Lower leg skin (tissue), 4 donors: Measurements from ENCODE around the gene IQSEC3. TPM values are rescaled to one million over a fixed set of nuclear protein-coding genes. Genes with fewer than 3 reads are reported as not detected.
A peak's percentile ranks its signal among the peaks of the same experiment; 100 is the strongest.
"Not testable (repeated sequence)": the region's sequence is repeated elsewhere in the genome, so short reads cannot be mapped to it uniquely, and the experiment has no call there.

Experiments used
- DNase-seq, 2 donors: peaks; one replicate each; pipeline ENCODE4 v3.0.0-alpha.2; 2019; ENCODE audit warnings: low spot score in 2 of 2
- H3K4me3 ChIP-seq: fragments of 200-600 bp; sonication (generic); 2 replicates; pipeline ENCODE4 v1.5.1; 2017; ENCODE audit warnings: mild to moderate bottlenecking, low read depth; ENCODE audit not compliant: poor library complexity, severe bottlenecking
- CTCF ChIP-seq, 3 donors: fragments of 450-650 bp; IDR thresholded peaks; one replicate each; pipeline ENCODE4 v1.5.1; 2016; ENCODE audit warnings: antibody characterized with exemption in 3 of 3, mild to moderate bottlenecking in 3 of 3, moderate library complexity in 2 of 3
- POLR2A ChIP-seq, 2 donors: fragments of 450-650 bp; IDR thresholded peaks; one replicate each; pipeline ENCODE4 v1.6.1; 2016 to 2017; ENCODE audit warnings: antibody characterized with exemption in 2 of 2, mild to moderate bottlenecking in 1 of 2, moderate library complexity in 1 of 2
- WGBS, 2 donors: methylation state at CpG; one replicate each; pipeline ENCODE4 v1.1.5; 2018; 5-methylcytosine and 5-hydroxymethylcytosine counted together
- intact Hi-C: fragments of 100-400 bp; cut with DNase I; formaldehyde crosslinking; loops from one replicate; pipeline ENCODE4 v1.15.0; 2023; ENCODE audit warnings: low total_unique reads
- total RNA-seq, 4 donors: library from RNA; depleted of rRNA; stranded (reverse); fragments of >200 nt; gene quantifications; one replicate each; pipeline ENCODE4 v1.1.0, GENCODE V29; 2016

IQSEC3 gene
- total RNA-seq, 4 donors from 2014 or later = 0.04 to 0.10 (median 0.05) TPM; not detected in 1

GRCh38 chr12:53735-54730 lies 12.5 kb upstream of the IQSEC3 start:
- no peak for TF ChIP-seq CTCF (IDR thresholded peaks at IDR 0.05)
- no peak for TF ChIP-seq POLR2A (IDR thresholded peaks at IDR 0.05)
- WGBS, 2 donors = 37 to 40% methylated on average over 4 of the region's 4 CpGs
- intact Hi-C loops = no loop called here
- no peak overlapping the region for H3K4me3 ChIP-seq
- no peak for DNase-seq

- 61 to 64% methylated on average over 13 of the region's 13 CpGs for WGBS, 2 donors
- H3K4me3 ChIP-seq = no peak overlapping the region
- intact Hi-C loops = no loop called here
- no peak for DNase-seq
- TF ChIP-seq CTCF (IDR thresholded peaks at IDR 0.05) (no peak), POLR2A (IDR thresholded peaks at IDR 0.05) (no peak)
Measured at GRCh38 chr12:54750-55535, 11.6 kb upstream of the IQSEC3 start.

- no peak for TF ChIP-seq CTCF (IDR thresholded peaks at IDR 0.05)
- no peak for TF ChIP-seq POLR2A (IDR thresholded peaks at IDR 0.05)
- WGBS, 2 donors = 64 to 66% methylated on average over 7 of the region's 7 CpGs
- no peak for DNase-seq
- intact Hi-C loops = no loop called here
- H3K4me3 ChIP-seq = no peak overlapping the region
Measured at GRCh38 chr12:56683-57346, 9.8 kb upstream of the IQSEC3 start.

- intact Hi-C loops = no loop called here
- WGBS, 2 donors = 77 to 79% methylated on average over 7 of the region's 7 CpGs
- H3K4me3 ChIP-seq = no peak overlapping the region
- no peak for DNase-seq
- TF ChIP-seq POLR2A (IDR thresholded peaks at IDR 0.05) (no peak), CTCF (IDR thresholded peaks at IDR 0.05) (no peak)
Measured at GRCh38 chr12:57539-57938, 9.0 kb upstream of the IQSEC3 start.

- intact Hi-C loops = no loop called here
- TF ChIP-seq CTCF (IDR thresholded peaks at IDR 0.05) (peak in 1 of 3 donors; percentile 16), POLR2A (IDR thresholded peaks at IDR 0.05) (no peak)
- H3K4me3 ChIP-seq = no peak overlapping the region
- DNase-seq = no peak
Measured at GRCh38 chr12:58832-59231, 7.7 kb upstream of the IQSEC3 start.

GRCh38 chr12:61845-62244 lies 4.7 kb upstream of the IQSEC3 start:
- DNase-seq, intact Hi-C loops, H3K4me3 ChIP-seq: not testable (repeated sequence)

- DNase-seq, H3K4me3 ChIP-seq, intact Hi-C loops: not testable (repeated sequence)
- 55 to 62% methylated on average over 4 of the region's 4 CpGs for WGBS, 2 donors
Measured at GRCh38 chr12:65491-66063, 990 bp upstream of the IQSEC3 start.

GRCh38 chr12:66782-67504 lies 376 bp downstream of the IQSEC3 start:
- peak in 1 of 2 donors; percentile 80 for DNase-seq
- intact Hi-C loops, H3K4me3 ChIP-seq: not testable (repeated sequence)
- WGBS, 2 donors = 8 to 20% methylated on average over 12 to 34 of the region's 66 CpGs
